ENCODE measurements around the gene RNF6. TPM values are rescaled to one million over a fixed set of nuclear protein-coding genes. Genes with fewer than 3 reads are reported as not detected.

The RNF6 gene
- total RNA-seq, 1 experiment from 2014 or later = 48.4 TPM

GRCh38 chr13:26227166-26227971 is 5.3 kb upstream of the RNF6 start:
- no peak for DNase-seq (ENCODE audit: extremely low read depth, low read depth)

GRCh38 chr13:26225896-26226617 is 3.9 kb upstream of the RNF6 start:
- no peak for DNase-seq (ENCODE audit: extremely low read depth, low read depth)

- DNase-seq (ENCODE audit: extremely low read depth, low read depth) = no peak
Measured at GRCh38 chr13:26222520-26223046, 469 bp upstream of the RNF6 start.

- no peak for DNase-seq (ENCODE audit: extremely low read depth, low read depth)
Measured at GRCh38 chr13:26221399-26221720, 754 bp downstream of the RNF6 start.

GRCh38 chr13:26220575-26220974 is 1.5 kb downstream of the RNF6 start:
- no peak for DNase-seq (ENCODE audit: extremely low read depth, low read depth)

GRCh38 chr13:26219726-26220125 is 2.4 kb downstream of the RNF6 start:
- no peak for DNase-seq (ENCODE audit: extremely low read depth, low read depth)

GRCh38 chr13:26216042-26216441 is 6.1 kb downstream of the RNF6 start:
- DNase-seq (ENCODE audit: extremely low read depth, low read depth) = no peak

- DNase-seq (ENCODE audit: extremely low read depth, low read depth) = no peak
Measured at GRCh38 chr13:26213982-26214381, 8.1 kb downstream of the RNF6 start.

- no peak for DNase-seq (ENCODE audit: extremely low read depth, low read depth)
Measured at GRCh38 chr13:26213345-26213744, 8.8 kb downstream of the RNF6 start.

- DNase-seq (ENCODE audit: extremely low read depth, low read depth) = no peak
Measured at GRCh38 chr13:26208287-26208686, 13.8 kb downstream of the RNF6 start.

- DNase-seq (ENCODE audit: extremely low read depth, low read depth) = no peak
Measured at GRCh38 chr13:26202365-26202972, 19.6 kb downstream of the RNF6 start.

- DNase-seq (ENCODE audit: extremely low read depth, low read depth) = no peak
Measured at GRCh38 chr13:26200811-26201210, 21.3 kb downstream of the RNF6 start.

- no peak for DNase-seq (ENCODE audit: extremely low read depth, low read depth)
Measured at GRCh38 chr13:26198116-26198515, 24.0 kb downstream of the RNF6 start.

- DNase-seq (ENCODE audit: extremely low read depth, low read depth) = no peak
Measured at GRCh38 chr13:26197298-26197697, 24.8 kb downstream of the RNF6 start.

- no peak for DNase-seq (ENCODE audit: extremely low read depth, low read depth)
Measured at GRCh38 chr13:26186995-26187394, 35.1 kb downstream of the RNF6 start.

GRCh38 chr13:26186118-26186870 is 35.8 kb downstream of the RNF6 start:
- DNase-seq (ENCODE audit: extremely low read depth, low read depth) = peak; percentile 82

- DNase-seq (ENCODE audit: extremely low read depth, low read depth) = no peak
Measured at GRCh38 chr13:26185720-26186117, 36.4 kb downstream of the RNF6 start.

- DNase-seq (ENCODE audit: extremely low read depth, low read depth) = peak; percentile 63
Measured at GRCh38 chr13:26184791-26185250, 37.3 kb downstream of the RNF6 start.

GRCh38 chr13:26183416-26183815 is 38.7 kb downstream of the RNF6 start:
- no peak for DNase-seq (ENCODE audit: extremely low read depth, low read depth)

GRCh38 chr13:26179344-26179743 is 42.8 kb downstream of the RNF6 start:
- DNase-seq (ENCODE audit: extremely low read depth, low read depth) = no peak

GRCh38 chr13:26168835-26169234 is 53.3 kb downstream of the RNF6 start:
- no peak for DNase-seq (ENCODE audit: extremely low read depth, low read depth)

Measured in NCI-H460 (cell line).